HepG2 (cell line): ENCODE data around the gene COL26A1. TPM values are rescaled to one million over a fixed set of nuclear protein-coding genes. Genes with fewer than 3 reads are reported as not detected.

Experiments
- ATAC-seq: fragments of 200-7000 bp; cut with Tn5 transposase; 3 replicates; pipeline ENCODE4 v1.9.1; 2020; ENCODE audit warnings: mild to moderate bottlenecking, moderate library complexity
- BruUV-seq: library from RNA; stranded (reverse); fragments of 400-500 nt; replicated peaks from 2 replicates; lab custom pipeline; 2021; lab: Mats Ljungman, UMichigan
- CTCF ChIA-PET: fragments of 300-600 bp; formaldehyde crosslinking; extraction: SDS; loops from one replicate; lab custom pipeline; 2021; ENCODE audit warnings: low total read pairs, inconsistent platforms, low intra/inter-chr PET ratio; lab: Yijun Ruan, JAX
- POLR2A ChIA-PET: fragments of 350-600 bp; sonication (Branson Sonifier 250); formaldehyde crosslinking; loops from one replicate; lab custom pipeline; 2020; ENCODE audit warnings: antibody characterized with exemption, inconsistent platforms; lab: Yijun Ruan, JAX
- DNase-seq: peaks from one replicate; pipeline ENCODE4 v3.0.0-alpha.2; 2015; ENCODE audit warnings: low spot score
- FAIRE-seq: peaks from 3 replicates; lab custom pipeline; 2011; peaks lifted over from hg19 to GRCh38; lab: Jason Lieb, UNC
- H2AFZ ChIP-seq: one replicate; pipeline ENCODE4 v1.6.1; 2011; ENCODE audit warnings: low read length, inconsistent platforms
- H3K27ac ChIP-seq: fragments of 300-600 bp; 3 replicates; pipeline ENCODE4 v1.8.0; 2011; ENCODE audit warnings: mixed run types, mild to moderate bottlenecking, mixed read lengths, low read length, inconsistent platforms; ENCODE audit not compliant: insufficient read depth; ENCODE audit errors: extremely low read length
- H3K27me3 ChIP-seq, 2 experiments: fragments of 200-600 bp in 1 of 2; 2 replicates in 1 of 2; 3 replicates in 1 of 2; pipeline versions ENCODE4 v1.6.0 to v1.8.0; 2011; ENCODE audit warnings: low read length in 2 of 2, mild to moderate bottlenecking in 2 of 2, moderate library complexity in 2 of 2, inconsistent platforms in 1 of 2; ENCODE audit not compliant: insufficient read depth in 2 of 2, control insufficient read depth in 1 of 2
- H3K36me3 ChIP-seq, 2 experiments: fragments of 200-600 bp in 1 of 2; replicated peaks in 1 of 2; 2 replicates in 1 of 2; 3 replicates in 1 of 2; pipeline versions ENCODE4 v1.5.1 to v1.8.0; 2011; ENCODE audit warnings: low read length in 2 of 2, inconsistent platforms in 1 of 2; ENCODE audit not compliant: insufficient read depth in 2 of 2, control insufficient read depth in 1 of 2
- H3K4me1 ChIP-seq: 2 replicates; pipeline ENCODE4 v1.5.1; 2012; ENCODE audit warnings: low read length, inconsistent platforms; ENCODE audit not compliant: insufficient read depth
- H3K4me2 ChIP-seq: 2 replicates; pipeline ENCODE4 v1.6.0; 2011; ENCODE audit warnings: low read depth, low read length, inconsistent platforms
- H3K4me3 ChIP-seq, 3 experiments: fragments of 200-600 bp in 1 of 3; sonication (generic), shearing (Covaris generic) in 1 of 3; replicated peaks in 1 of 3; 2 replicates each; pipeline ENCODE4 v1.5.1; 2011 to 2016; ENCODE audit warnings: low read length in 3 of 3, inconsistent platforms in 2 of 3, low read depth in 2 of 3, mild to moderate bottlenecking in 2 of 3, control low read depth in 1 of 3, mixed read lengths in 1 of 3; ENCODE audit not compliant: insufficient read depth in 1 of 3
- H3K79me2 ChIP-seq: one replicate; pipeline ENCODE4 v1.6.1; 2011; ENCODE audit warnings: low read length, inconsistent platforms; ENCODE audit not compliant: insufficient read depth
- H3K9ac ChIP-seq: 2 replicates; pipeline ENCODE4 v1.6.0; 2011; ENCODE audit warnings: mild to moderate bottlenecking, low read depth, low read length, inconsistent platforms; ENCODE audit not compliant: insufficient read depth
- H3K9me3 ChIP-seq: 2 replicates; pipeline ENCODE4 v1.5.1; 2012; ENCODE audit warnings: mild to moderate bottlenecking, low read length
- H4K20me1 ChIP-seq: 2 replicates; pipeline ENCODE4 v1.6.0; 2011; ENCODE audit warnings: inconsistent platforms, mild to moderate bottlenecking, low read length, moderate library complexity; ENCODE audit not compliant: insufficient read depth
- AHR ChIP-seq: IDR thresholded peaks from 2 replicates; pipeline ENCODE4 v1.6.1; 2018; ENCODE audit warnings: missing genetic modification reagents, missing compliant biosample characterization
- ATM ChIP-seq: fragments of 450-650 bp; IDR thresholded peaks from 2 replicates; pipeline ENCODE4 v1.7.1; 2017; ENCODE audit warnings: mild to moderate bottlenecking, borderline replicate concordance
- CEBPG ChIP-seq: IDR thresholded peaks from 2 replicates; pipeline ENCODE4 v1.6.1; 2016
- IKZF1 ChIP-seq: fragments of 450-650 bp; IDR thresholded peaks from 2 replicates; pipeline ENCODE4 v1.7.1; 2016
- ZNF180 ChIP-seq: sonication (generic); formaldehyde crosslinking; IDR thresholded peaks from 2 replicates; pipeline ENCODE4 v1.4.0; 2020; ENCODE audit warnings: low read depth, missing genetic modification reagents, borderline replicate concordance
- ZNF333 ChIP-seq: sonication (generic); formaldehyde crosslinking; IDR thresholded peaks from 2 replicates; pipeline ENCODE4 v1.4.0; 2020; ENCODE audit warnings: mild to moderate bottlenecking, missing genetic modification reagents, borderline replicate concordance
- ZNF83 ChIP-seq: sonication (generic); formaldehyde crosslinking; IDR thresholded peaks from 2 replicates; pipeline ENCODE4 v1.4.0; 2020; ENCODE audit warnings: missing genetic modification reagents, mild to moderate bottlenecking, borderline replicate concordance
- WGBS: methylation state at CpG from one replicate; pipeline ENCODE4 v1.1.6; 2017; ENCODE audit warnings: low lambda C conversion rate; 5-methylcytosine and 5-hydroxymethylcytosine counted together
- in situ Hi-C: cut with HindIII; loops from 2 replicates; pipeline ENCODE4 v1.10.0; 2017; ENCODE audit warnings: low pct_unique_long_range_greater_than_20kb; ENCODE audit not compliant: extremely low pct_ligation_motif_present
- intact Hi-C: fragments of 100-400 bp; cut with micrococcal nuclease; formaldehyde crosslinking; loops from one replicate; pipeline ENCODE4 v1.10.0; 2022; ENCODE audit not compliant: unreplicated experiment
- polyA plus RNA-seq, 8 experiments: library from polyadenylated mRNA; depleted of rRNA in 3 of 8; stranded (reverse) in 7 of 8; unstranded in 1 of 8; fragments of >200 nt; fragmentation: Illumina TruSeq in 4 of 8; extraction: Trizol in 4 of 8; gene quantifications; 2 replicates each; pipeline versions ENCODE4 v1.2.1 to v1.2.3, GENCODE V29; 2011 to 2016; ENCODE audit warnings: low read depth in 4 of 8, missing spikeins in 1 of 8, mixed read lengths in 1 of 8; ENCODE audit not compliant: insufficient read depth in 1 of 8
- total RNA-seq, 5 experiments: library from RNA; depleted of rRNA; stranded (reverse); fragments of >200 nt; fragmentation: Illumina TruSeq; extraction: Trizol; gene quantifications; 2 replicates each; pipeline ENCODE4 v1.2.3, GENCODE V29; 2016; ENCODE audit warnings: low read depth in 1 of 5
- TF ChIP-seq, protein P1 (sequence below): sonication (generic); formaldehyde crosslinking; IDR thresholded peaks from 2 replicates; pipeline ENCODE4 v1.4.0; 2020; ENCODE audit warnings: missing genetic modification reagents, borderline replicate concordance
- TF ChIP-seq, protein P2 (sequence below): sonication (generic); formaldehyde crosslinking; IDR thresholded peaks from 2 replicates; pipeline ENCODE4 v1.9.0; 2022; ENCODE audit warnings: missing genetic modification reagents, mild to moderate bottlenecking, borderline replicate concordance
- TF ChIP-seq, protein P3 (sequence below): sonication (generic); formaldehyde crosslinking; IDR thresholded peaks from 2 replicates; pipeline ENCODE4 v1.9.0; 2021; ENCODE audit warnings: mild to moderate bottlenecking, missing genetic modification reagents

The COL26A1 gene
- total and polyA plus RNA-seq, 2 of the 13 experiments (the other 11 are each of a cell fraction or from before 2014, with no cell fraction given): 7.8 to 9.2 TPM

DNA sequence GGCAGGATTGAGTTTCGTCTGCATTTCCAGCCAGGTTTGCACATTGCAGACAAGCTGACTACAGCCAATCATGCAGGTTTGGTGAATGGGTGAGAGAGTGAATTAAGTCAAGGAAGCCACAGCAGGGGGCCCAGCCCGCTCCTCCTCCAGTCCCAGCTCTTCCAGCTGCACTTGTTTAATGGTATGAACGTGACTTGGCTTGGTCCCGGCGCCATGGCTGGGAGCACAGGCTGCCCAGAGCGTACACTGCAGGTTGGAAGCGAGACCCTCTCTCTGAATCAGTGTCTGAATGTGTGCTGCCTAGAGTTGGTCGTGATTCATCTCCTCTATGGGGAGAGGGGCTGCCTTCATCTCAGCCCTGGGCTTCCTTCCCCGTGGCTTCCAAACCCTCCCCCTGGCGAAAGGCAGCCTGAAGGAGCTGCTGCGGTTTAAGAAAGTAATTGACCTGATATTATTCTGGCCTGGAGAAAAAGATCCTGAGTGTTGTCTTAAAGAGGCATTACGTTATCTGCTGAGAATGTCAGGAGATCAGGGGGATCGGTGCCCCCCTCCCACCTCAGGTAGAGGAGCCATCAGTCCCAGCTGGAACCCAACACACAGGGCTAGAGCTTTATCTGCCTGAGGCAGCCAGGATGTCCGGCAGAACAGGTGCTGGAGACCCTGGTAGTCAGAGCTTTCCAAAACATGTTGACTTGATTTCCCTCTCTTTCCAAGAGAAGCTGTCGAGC lies 132.1 kb downstream of the COL26A1 start:
- Histone ChIP-seq H2AFZ (no peak overlapping the region), H3K4me2 (no peak overlapping the region), H3K27ac (no peak overlapping the region), H3K79me2 (no peaks in the 10 kb centered on the region), H3K4me3 (no peak overlapping the region), H3K36me3 (no peaks in the 10 kb centered on the region), H3K4me1 (no peaks in the 10 kb centered on the region), H3K27me3 (no peaks in the 10 kb centered on the region), H3K9ac (no peak overlapping the region), H3K9me3 (no peaks in the 10 kb centered on the region), H4K20me1 (no peaks in the 10 kb centered on the region)
- DNase-seq (no peak), ATAC-seq (no peak), FAIRE-seq (no peak)
- TF ChIP-seq IKZF1 (no peak), CEBPG (CRISPR knock-in tag) (no peak), ZNF83 (CRISPR knock-in tag) (no peak), ZNF180 (CRISPR knock-in tag) (no peak), ATM (no peak), ZNF333 (CRISPR knock-in tag) (no peak), AHR (CRISPR knock-in tag) (no peak)
- TF ChIP-seq, protein P1, sequence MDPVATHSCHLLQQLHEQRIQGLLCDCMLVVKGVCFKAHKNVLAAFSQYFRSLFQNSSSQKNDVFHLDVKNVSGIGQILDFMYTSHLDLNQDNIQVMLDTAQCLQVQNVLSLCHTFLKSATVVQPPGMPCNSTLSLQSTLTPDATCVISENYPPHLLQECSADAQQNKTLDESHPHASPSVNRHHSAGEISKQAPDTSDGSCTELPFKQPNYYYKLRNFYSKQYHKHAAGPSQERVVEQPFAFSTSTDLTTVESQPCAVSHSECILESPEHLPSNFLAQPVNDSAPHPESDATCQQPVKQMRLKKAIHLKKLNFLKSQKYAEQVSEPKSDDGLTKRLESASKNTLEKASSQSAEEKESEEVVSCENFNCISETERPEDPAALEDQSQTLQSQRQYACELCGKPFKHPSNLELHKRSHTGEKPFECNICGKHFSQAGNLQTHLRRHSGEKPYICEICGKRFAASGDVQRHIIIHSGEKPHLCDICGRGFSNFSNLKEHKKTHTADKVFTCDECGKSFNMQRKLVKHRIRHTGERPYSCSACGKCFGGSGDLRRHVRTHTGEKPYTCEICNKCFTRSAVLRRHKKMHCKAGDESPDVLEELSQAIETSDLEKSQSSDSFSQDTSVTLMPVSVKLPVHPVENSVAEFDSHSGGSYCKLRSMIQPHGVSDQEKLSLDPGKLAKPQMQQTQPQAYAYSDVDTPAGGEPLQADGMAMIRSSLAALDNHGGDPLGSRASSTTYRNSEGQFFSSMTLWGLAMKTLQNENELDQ (CRISPR knock-in tag): no peak
- TF ChIP-seq, protein P2, sequence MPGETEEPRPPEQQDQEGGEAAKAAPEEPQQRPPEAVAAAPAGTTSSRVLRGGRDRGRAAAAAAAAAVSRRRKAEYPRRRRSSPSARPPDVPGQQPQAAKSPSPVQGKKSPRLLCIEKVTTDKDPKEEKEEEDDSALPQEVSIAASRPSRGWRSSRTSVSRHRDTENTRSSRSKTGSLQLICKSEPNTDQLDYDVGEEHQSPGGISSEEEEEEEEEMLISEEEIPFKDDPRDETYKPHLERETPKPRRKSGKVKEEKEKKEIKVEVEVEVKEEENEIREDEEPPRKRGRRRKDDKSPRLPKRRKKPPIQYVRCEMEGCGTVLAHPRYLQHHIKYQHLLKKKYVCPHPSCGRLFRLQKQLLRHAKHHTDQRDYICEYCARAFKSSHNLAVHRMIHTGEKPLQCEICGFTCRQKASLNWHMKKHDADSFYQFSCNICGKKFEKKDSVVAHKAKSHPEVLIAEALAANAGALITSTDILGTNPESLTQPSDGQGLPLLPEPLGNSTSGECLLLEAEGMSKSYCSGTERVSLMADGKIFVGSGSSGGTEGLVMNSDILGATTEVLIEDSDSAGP (CRISPR knock-in tag): no peak
- TF ChIP-seq, protein P3, sequence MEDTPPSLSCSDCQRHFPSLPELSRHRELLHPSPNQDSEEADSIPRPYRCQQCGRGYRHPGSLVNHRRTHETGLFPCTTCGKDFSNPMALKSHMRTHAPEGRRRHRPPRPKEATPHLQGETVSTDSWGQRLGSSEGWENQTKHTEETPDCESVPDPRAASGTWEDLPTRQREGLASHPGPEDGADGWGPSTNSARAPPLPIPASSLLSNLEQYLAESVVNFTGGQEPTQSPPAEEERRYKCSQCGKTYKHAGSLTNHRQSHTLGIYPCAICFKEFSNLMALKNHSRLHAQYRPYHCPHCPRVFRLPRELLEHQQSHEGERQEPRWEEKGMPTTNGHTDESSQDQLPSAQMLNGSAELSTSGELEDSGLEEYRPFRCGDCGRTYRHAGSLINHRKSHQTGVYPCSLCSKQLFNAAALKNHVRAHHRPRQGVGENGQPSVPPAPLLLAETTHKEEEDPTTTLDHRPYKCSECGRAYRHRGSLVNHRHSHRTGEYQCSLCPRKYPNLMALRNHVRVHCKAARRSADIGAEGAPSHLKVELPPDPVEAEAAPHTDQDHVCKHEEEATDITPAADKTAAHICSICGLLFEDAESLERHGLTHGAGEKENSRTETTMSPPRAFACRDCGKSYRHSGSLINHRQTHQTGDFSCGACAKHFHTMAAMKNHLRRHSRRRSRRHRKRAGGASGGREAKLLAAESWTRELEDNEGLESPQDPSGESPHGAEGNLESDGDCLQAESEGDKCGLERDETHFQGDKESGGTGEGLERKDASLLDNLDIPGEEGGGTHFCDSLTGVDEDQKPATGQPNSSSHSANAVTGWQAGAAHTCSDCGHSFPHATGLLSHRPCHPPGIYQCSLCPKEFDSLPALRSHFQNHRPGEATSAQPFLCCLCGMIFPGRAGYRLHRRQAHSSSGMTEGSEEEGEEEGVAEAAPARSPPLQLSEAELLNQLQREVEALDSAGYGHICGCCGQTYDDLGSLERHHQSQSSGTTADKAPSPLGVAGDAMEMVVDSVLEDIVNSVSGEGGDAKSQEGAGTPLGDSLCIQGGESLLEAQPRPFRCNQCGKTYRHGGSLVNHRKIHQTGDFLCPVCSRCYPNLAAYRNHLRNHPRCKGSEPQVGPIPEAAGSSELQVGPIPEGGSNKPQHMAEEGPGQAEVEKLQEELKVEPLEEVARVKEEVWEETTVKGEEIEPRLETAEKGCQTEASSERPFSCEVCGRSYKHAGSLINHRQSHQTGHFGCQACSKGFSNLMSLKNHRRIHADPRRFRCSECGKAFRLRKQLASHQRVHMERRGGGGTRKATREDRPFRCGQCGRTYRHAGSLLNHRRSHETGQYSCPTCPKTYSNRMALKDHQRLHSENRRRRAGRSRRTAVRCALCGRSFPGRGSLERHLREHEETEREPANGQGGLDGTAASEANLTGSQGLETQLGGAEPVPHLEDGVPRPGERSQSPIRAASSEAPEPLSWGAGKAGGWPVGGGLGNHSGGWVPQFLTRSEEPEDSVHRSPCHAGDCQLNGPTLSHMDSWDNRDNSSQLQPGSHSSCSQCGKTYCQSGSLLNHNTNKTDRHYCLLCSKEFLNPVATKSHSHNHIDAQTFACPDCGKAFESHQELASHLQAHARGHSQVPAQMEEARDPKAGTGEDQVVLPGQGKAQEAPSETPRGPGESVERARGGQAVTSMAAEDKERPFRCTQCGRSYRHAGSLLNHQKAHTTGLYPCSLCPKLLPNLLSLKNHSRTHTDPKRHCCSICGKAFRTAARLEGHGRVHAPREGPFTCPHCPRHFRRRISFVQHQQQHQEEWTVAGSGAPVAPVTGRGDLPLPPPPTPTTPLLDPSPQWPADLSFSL (CRISPR knock-in tag): no peak
- ChIA-PET POLR2A (no interaction called here), CTCF (no interaction called here)
- in situ Hi-C loops: no loop called here
- no TSS peak for BruUV-seq
- intact Hi-C loops: no loop called here
- WGBS: 76% methylated on average over 14 of the region's 15 CpGs
